BLaER1 treated with 17β-estradiol and CSF1 and Interleukin-3, amounts not matched to agents 10 nM and 100 nM (cell line): ENCODE measurements around the gene ARID1A.
A peak's percentile ranks its signal among the peaks of the same experiment; 100 is the strongest.

Experiments
- H3K27ac ChIP-seq, 11 experiments: shearing (Covaris generic); formaldehyde crosslinking; 2 replicates each; pipeline ENCODE4 v1.8.1; 2022
- H3K27me3 ChIP-seq, 11 experiments: shearing (Covaris generic); formaldehyde crosslinking; 2 replicates each; pipeline ENCODE4 v1.8.1; 2022
- H3K36me3 ChIP-seq, 11 experiments: shearing (Covaris generic); formaldehyde crosslinking; 2 replicates each; pipeline ENCODE4 v1.8.1; 2022
- H3K4me1 ChIP-seq, 10 experiments: shearing (Covaris generic); formaldehyde crosslinking; 2 replicates each; pipeline ENCODE4 v1.8.1; 2022
- H3K4me2 ChIP-seq, 11 experiments: shearing (Covaris generic); formaldehyde crosslinking; 2 replicates each; pipeline ENCODE4 v1.8.1; 2022
- H3K4me3 ChIP-seq, 10 experiments: shearing (Covaris generic); formaldehyde crosslinking; 2 replicates each; pipeline ENCODE4 v1.8.1; 2022
- H3K9ac ChIP-seq, 11 experiments: shearing (Covaris generic); formaldehyde crosslinking; 2 replicates each; pipeline ENCODE4 v1.8.1; 2022
- H3K9me3 ChIP-seq, 11 experiments: shearing (Covaris generic); formaldehyde crosslinking; replicated peaks in 1 of 11; 2 replicates each; pipeline ENCODE4 v1.8.1; 2022
- H4K20me1 ChIP-seq, 11 experiments: shearing (Covaris generic); formaldehyde crosslinking; 2 replicates each; pipeline ENCODE4 v1.8.1; 2022
- Cebpa-rat ChIP-seq, 11 experiments: shearing (Covaris generic); IDR thresholded peaks; 2 replicates each; pipeline ENCODE4 v1.8.1; 2022

The ARID1A gene

DNA sequence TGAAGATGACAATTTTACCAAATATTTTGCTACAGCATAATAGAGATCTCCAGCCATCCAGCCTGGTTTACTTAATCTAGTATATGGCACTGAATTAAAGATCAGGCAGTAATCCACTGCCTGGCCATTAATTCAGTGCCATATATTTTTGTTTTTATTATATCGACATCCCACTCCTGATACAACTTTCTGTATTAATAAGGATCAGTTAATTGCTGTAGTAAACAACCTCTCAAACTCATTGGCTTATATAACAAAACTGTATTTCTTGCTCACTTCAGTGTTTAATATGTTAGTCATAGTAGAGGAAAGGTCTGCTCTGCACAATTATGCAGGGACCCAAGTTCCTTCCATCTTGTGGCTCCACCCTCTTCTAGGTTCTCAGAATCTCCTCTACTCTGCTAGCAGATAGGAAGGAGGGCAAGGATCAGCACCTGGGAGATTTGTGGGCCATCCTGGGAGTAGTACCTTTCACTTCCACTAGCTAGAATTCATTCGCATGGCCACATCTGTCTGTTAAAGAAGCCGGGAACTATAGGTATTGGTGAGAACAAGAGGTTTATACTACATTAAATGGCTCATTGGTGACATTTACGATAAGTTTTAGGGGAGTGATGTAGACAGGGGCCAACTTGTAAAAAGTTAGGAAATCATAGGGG is 127.1 kb downstream of the ARID1A start:
- H3K4me1 ChIP-seq = peaks cover 20 to 36% (median 33%) of the 10 kb centered on the region in 10 experiments
- H3K27me3 ChIP-seq = no peaks in the 10 kb centered on the region
- no peak overlapping the region for H3K4me2 ChIP-seq
- peaks cover 0 to 7% (median 7%) of the 10 kb centered on the region in 11 experiments; a peak in 10 of 22 replicates for H4K20me1 ChIP-seq
- no peak overlapping the region for H3K4me3 ChIP-seq
- H3K36me3 ChIP-seq = no peaks in the 10 kb centered on the region
- H3K9me3 ChIP-seq = no peaks in the 10 kb centered on the region
- no peak overlapping the region for H3K9ac ChIP-seq
- TF ChIP-seq Cebpa-rat (IDR thresholded peaks at IDR 0.05) = no peak
- no peak overlapping the region for H3K27ac ChIP-seq

DNA sequence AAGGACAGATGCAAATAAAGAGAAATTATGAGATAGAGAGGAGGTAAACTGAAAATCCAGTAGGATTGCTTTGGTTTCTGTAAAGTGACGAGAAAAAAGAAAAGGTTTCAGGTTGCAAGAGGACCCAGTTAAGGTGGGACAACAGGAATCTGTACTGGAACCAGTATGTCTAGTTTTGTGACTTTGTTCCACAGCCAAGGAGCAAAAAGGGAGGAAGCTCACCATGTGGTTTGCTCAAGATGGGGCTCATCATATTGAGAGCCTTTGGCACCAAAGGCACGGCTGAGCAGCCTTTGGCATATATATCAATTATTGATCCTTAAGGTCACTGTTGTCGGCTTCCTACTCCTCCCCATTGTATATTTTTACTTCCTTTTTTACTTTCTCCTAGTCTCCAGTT is 128.9 kb downstream of the ARID1A start:
- Histone ChIP-seq H3K36me3 (peaks cover 2 to 9% (median 5%) of the 10 kb centered on the region in 11 experiments; a peak in 11 of 22 replicates), H3K4me2 (peak overlapping the region in 4 of 11 experiments; percentile 23 to 97 (median 92); a peak in 3 of 22 replicates), H3K4me1 (peaks cover 37 to 55% (median 50%) of the 10 kb centered on the region in 10 experiments)

GRCh38 chr1:26826261-26827105 is 130.7 kb downstream of the ARID1A start, which contains the start of gene ZDHHC18:
Gene ZDHHC18 (plus strand): TSS chr1:26826688. CDS start chr1:26826805, 117 bp downstream.
- no peak for TF ChIP-seq Cebpa-rat (IDR thresholded peaks at IDR 0.05)
- H3K9ac ChIP-seq = peak within 1 kb of the TSS; percentile 82 to 93 (median 88)
- H3K4me3 ChIP-seq = peak within 1 kb of the TSS; percentile 72 to 88 (median 78)
- peaks cover 7 to 24% (median 16%) of the 10 kb centered on the region in 11 experiments; a peak in 16 of 22 replicates for H3K36me3 ChIP-seq
- peak within 1 kb of the TSS; percentile 68 to 84 (median 78) for H3K27ac ChIP-seq
- no peaks in the 10 kb centered on the region for H3K9me3 ChIP-seq
- peaks cover 39 to 56% (median 49%) of the 10 kb centered on the region in 10 experiments for H3K4me1 ChIP-seq
- peaks cover 27 to 42% (median 35%) of the 10 kb centered on the region in 11 experiments; a peak in 19 of 22 replicates for H4K20me1 ChIP-seq
- peak within 1 kb of the TSS; percentile 91 to 99 (median 96) for H3K4me2 ChIP-seq
- H3K27me3 ChIP-seq = no peaks in the 10 kb centered on the region

More for the DNA sequence above, 128.9 kb downstream of the ARID1A start:
- Histone ChIP-seq H3K4me3 (no peak overlapping the region), H3K27ac (no peak overlapping the region), H3K9ac (no peak overlapping the region), H3K9me3 (no peaks in the 10 kb centered on the region), H4K20me1 (peaks cover 9 to 24% (median 22%) of the 10 kb centered on the region in 11 experiments; a peak in 19 of 22 replicates), H3K27me3 (no peaks in the 10 kb centered on the region)
- no peak for TF ChIP-seq Cebpa-rat (IDR thresholded peaks at IDR 0.05)

DNA sequence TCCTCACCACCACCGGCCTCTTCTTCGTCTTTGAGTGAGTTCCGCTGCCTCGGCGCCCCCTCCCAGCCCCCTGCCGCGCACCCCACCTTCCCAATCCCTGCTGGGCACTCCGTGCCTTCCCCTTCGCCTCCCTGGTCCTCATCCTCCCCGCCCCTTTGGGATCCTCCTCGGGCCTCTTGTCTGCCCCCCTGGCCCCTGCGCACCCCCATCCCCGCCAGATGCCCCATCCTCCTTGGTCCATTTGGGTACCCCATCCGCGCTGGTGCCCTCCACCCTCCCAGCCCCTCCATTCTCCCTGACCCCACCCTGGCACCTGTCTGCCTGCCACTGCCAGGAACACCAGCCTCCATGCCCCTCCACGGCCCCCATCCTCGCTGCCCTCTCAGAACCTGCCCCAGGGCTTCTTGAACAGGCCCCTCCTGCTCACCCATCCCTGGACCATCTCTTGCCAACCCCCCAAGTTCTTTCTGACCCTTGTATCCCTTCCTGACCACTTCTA is 131.3 kb downstream of the ARID1A start:
- H3K4me2 ChIP-seq = peak overlapping the region; percentile 91 to 99 (median 96)
- peak overlapping the region; percentile 82 to 93 (median 88) for H3K9ac ChIP-seq
- H3K9me3 ChIP-seq = no peaks in the 10 kb centered on the region
- H3K36me3 ChIP-seq = peaks cover 14 to 31% (median 22%) of the 10 kb centered on the region in 11 experiments; a peak in 19 of 22 replicates
- peaks cover 32 to 49% (median 42%) of the 10 kb centered on the region in 11 experiments; a peak in 19 of 22 replicates for H4K20me1 ChIP-seq
- H3K27me3 ChIP-seq = no peaks in the 10 kb centered on the region
- no peak for TF ChIP-seq Cebpa-rat (IDR thresholded peaks at IDR 0.05)
- peak overlapping the region; percentile 68 to 84 (median 78) for H3K27ac ChIP-seq
- H3K4me1 ChIP-seq = peaks cover 45 to 62% (median 56%) of the 10 kb centered on the region in 10 experiments
- H3K4me3 ChIP-seq = peak overlapping the region; percentile 72 to 88 (median 78)

- peak overlapping the region; percentile 82 to 93 (median 88); a peak in 21 of 22 replicates for H3K9ac ChIP-seq
- H3K36me3 ChIP-seq = peaks cover 19 to 36% (median 27%) of the 10 kb centered on the region in 11 experiments; a peak in 19 of 22 replicates
- H3K4me3 ChIP-seq = peak overlapping the region; percentile 72 to 88 (median 78)
- H3K4me1 ChIP-seq = peaks cover 51 to 68% (median 61%) of the 10 kb centered on the region in 10 experiments
- peak overlapping the region; percentile 91 to 99 (median 96) for H3K4me2 ChIP-seq
- peaks cover 32 to 54% (median 46%) of the 10 kb centered on the region in 11 experiments; a peak in 19 of 22 replicates for H4K20me1 ChIP-seq
- no peaks in the 10 kb centered on the region for H3K9me3 ChIP-seq
- no peak for TF ChIP-seq Cebpa-rat (IDR thresholded peaks at IDR 0.05)
- no peaks in the 10 kb centered on the region for H3K27me3 ChIP-seq
- H3K27ac ChIP-seq = peak overlapping the region in 8 of 11 experiments; percentile 10 to 84 (median 51); a peak in 14 of 22 replicates
Measured at GRCh38 chr1:26827663-26828062, 131.8 kb downstream of the ARID1A start.

DNA sequence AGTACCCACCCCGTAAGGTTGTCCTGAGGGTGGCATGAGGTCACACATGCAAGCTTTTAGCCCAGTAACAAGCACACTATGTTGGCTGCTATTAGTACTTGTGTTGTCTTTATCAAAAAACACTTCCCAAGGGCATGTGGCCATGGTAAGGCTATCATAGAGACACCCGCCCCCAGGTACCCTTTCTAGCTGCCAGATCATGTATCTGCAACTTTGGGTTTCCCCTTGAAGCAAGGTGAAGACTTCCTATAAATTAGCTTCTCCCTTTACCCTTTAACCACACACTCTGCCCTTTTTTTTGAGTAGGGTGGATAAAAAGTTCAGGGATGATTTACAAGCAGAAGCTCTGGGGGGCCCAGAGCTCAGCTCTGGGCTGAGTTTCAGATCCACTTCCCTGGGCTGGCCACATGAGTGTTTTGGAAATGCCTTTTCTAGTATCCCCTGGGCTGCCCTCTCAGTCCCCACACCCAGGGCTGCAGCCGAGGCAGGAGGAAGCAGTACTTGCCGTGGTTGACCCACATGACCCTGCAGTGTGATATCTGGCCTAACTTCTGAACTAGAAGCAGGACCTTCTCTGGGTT is 132.7 kb downstream of the ARID1A start:
- peak overlapping the region in 8 of 11 experiments; percentile 0 to 54 (median 36); a peak in 9 of 22 replicates for H3K27ac ChIP-seq
- H3K9ac ChIP-seq = peak overlapping the region in 9 of 11 experiments; percentile 10 to 60 (median 30); a peak in 14 of 22 replicates
- H3K4me2 ChIP-seq = peak overlapping the region; percentile 53 to 99 (median 91)
- peaks cover 21 to 44% (median 33%) of the 10 kb centered on the region in 11 experiments; a peak in 19 of 22 replicates for H3K36me3 ChIP-seq
- H3K9me3 ChIP-seq = no peaks in the 10 kb centered on the region
- no peaks in the 10 kb centered on the region for H3K27me3 ChIP-seq
- H3K4me1 ChIP-seq = peaks cover 59 to 76% (median 69%) of the 10 kb centered on the region in 10 experiments
- H3K4me3 ChIP-seq = peak overlapping the region in 6 of 10 experiments; percentile 19 to 47 (median 32); a peak in 12 of 20 replicates
- peaks cover 32 to 62% (median 46%) of the 10 kb centered on the region in 11 experiments; a peak in 19 of 22 replicates for H4K20me1 ChIP-seq
- no peak for TF ChIP-seq Cebpa-rat (IDR thresholded peaks at IDR 0.05)

- H3K9me3 ChIP-seq = no peaks in the 10 kb centered on the region
- H3K9ac ChIP-seq = peak overlapping the region in 8 of 11 experiments; percentile 10 to 60 (median 36); a peak in 13 of 22 replicates
- peaks cover 32 to 69% (median 51%) of the 10 kb centered on the region in 11 experiments; a peak in 19 of 22 replicates for H4K20me1 ChIP-seq
- H3K27me3 ChIP-seq = no peaks in the 10 kb centered on the region
- H3K4me1 ChIP-seq = peaks cover 67 to 84% (median 77%) of the 10 kb centered on the region in 10 experiments
- TF ChIP-seq Cebpa-rat (IDR thresholded peaks at IDR 0.05) = no peak
- H3K4me2 ChIP-seq = peak overlapping the region; percentile 53 to 99 (median 91)
- peaks cover 27 to 50% (median 39%) of the 10 kb centered on the region in 11 experiments; a peak in 21 of 22 replicates for H3K36me3 ChIP-seq
- peak overlapping the region in 8 of 11 experiments; percentile 0 to 54 (median 36); a peak in 8 of 22 replicates for H3K27ac ChIP-seq
- H3K4me3 ChIP-seq = peak overlapping the region in 5 of 10 experiments; percentile 19 to 47 (median 33); a peak in 5 of 20 replicates
Measured at GRCh38 chr1:26829184-26829911, 133.5 kb downstream of the ARID1A start.
